ENCODE results near the gene PTPN23.

Gene PTPN23

DNA sequence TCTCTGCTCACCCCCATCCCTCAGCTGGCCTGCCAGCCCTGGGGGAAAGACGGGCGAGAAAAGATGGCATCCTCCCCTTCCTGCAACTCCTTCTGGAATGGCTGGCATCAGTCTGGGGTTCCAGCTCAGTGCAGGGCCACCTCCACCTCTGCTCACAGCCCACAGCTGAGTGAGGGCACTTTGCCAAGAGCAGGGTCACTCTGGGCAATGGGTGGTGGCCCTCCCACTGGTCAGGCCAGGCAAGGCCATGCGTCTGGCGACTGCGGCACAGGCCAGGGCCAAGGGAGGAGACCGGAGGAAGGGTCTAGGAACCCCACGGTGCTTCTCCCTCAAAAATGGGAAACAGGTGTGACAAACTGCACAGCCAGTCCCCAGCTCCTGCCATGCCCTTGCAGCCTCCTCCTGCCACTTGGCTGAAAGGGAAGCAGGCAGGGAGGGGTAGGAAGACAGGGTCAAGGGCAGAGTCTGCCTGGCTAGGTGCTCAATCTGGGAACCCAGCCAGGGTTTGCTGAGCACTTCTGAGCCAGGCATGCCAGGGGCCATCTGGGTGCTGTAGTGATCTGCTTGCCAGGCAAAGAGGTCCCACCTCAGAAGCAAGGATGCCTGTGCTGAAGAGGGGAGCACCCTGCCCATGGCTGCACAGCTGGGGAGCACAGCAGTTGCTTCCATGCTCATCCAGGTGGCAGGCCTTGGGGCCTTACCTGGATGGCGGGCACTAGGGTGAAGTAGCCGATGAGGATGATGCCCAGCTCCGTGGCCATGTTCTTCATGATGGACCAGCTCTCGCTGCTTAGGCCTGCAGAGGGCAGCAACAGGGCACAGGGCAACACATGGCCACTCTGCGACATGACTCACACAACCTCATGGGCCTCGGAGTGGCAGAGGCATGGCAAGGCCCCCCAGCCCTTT lies 41.2 kb downstream of the PTPN23 start:
- DNase-seq: peak in 1 of 6 experiments; percentile 14

DNA sequence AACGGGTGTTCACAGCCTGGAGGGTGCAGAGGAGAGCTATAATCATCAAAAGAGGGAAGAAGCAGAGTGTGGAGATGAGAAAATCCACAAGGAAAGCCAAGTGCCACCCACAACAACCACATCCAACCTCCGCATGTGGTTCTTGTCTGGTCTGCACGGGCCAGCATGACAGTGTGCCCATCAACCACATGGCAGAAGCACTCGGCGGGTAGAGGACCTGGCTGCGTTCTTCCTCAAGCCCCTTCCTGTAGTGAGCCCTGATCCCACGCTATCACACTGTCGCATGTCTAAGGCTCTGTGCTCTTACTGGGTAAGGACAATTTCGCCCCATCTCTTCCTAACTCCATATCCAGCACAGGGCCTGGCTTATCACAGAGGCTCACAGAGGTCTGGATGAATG lies 41.9 kb downstream of the PTPN23 start:
- no peak for DNase-seq

DNA sequence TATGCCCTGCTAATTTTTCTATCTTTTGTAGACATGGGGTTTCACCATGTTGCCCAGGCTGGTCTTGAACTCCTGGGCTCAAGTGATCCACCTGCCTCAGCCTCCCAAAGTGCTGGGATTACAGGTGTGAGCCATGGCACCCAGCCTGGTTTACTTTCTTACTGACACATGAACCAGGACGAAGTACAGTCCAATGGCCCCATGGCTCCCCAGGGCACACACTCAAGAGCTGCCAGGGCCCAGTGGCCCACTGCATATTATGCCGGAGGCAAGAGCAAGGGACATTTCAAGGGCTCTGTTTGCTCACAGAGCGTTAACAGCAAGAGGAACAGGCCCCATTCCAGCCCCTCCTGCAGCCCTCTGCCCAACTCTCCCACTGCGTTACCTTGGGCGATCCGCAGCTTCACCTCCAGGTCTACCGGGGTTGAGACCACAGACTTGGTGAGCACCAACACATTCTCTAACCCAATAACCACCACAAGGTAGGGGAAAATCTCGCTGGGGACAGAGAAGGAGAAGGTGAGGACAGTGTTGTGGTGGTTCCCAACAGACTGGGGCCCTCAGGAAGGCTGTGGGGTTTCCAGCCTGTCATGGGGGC lies 42.8 kb downstream of the PTPN23 start:
- no peak for DNase-seq

DNA sequence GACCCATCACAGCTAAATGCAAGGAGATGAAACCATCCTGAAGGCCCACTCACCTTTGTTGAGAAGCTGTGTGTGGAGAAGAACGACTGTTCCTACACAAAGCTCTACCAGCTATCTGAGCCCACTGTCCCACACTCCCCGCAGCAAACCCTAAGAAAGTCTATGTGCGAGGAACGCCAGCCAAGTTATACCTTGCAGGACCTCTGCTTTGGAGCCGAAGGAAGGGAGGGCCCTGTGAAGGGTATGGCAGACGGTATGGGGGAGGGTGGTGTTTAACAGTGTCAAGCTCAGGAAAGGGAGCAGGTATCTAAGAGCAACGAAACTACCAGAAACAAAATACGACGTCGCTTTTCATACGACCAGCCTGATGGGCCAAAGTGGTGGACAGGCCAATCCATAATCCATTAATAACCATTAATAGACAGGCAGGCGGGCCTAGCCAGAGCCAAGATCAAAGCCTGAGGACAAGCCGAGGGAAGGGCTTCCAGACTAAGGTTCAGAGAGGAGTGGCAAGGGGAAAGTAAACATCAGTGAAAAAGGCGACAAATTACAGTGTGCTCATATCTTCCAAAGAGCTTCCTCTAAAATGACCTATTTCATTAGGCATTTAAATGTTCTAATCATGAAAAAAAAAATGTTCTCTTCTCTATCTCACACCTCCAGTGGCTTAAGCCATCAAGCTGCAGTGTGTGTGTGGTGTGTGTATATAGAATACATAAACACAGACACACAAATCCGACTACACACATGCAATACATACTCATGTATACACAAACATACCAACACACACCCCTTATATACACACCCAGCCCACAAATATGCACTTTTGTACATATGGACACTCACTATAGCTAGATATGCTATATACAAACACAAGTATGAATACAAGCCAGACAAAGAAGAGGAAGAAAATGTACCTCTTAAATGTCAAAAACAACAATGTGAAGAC lies 43.9 kb downstream of the PTPN23 start:
- no peak for DNase-seq

DNA sequence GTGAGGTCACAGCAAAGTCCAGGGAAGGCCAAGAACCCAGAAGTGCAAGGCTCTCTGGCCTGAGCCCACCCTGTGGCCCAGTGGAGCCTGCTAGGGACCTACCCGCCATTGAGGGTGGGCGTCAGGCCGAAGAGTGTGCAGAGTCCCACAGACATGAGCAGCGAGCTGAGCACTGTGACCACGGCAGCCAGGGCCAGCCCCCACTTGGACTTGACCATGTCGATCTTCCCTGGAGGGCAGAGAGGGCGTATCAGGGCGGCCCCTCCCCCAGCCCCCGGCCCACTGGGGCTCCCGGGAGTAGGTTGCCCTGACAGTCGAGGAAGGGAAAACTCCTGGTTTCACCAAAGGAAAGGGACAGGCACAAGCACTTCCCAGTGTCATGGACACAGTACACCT lies 44.6 kb downstream of the PTPN23 start:
- DNase-seq: no peak

DNA sequence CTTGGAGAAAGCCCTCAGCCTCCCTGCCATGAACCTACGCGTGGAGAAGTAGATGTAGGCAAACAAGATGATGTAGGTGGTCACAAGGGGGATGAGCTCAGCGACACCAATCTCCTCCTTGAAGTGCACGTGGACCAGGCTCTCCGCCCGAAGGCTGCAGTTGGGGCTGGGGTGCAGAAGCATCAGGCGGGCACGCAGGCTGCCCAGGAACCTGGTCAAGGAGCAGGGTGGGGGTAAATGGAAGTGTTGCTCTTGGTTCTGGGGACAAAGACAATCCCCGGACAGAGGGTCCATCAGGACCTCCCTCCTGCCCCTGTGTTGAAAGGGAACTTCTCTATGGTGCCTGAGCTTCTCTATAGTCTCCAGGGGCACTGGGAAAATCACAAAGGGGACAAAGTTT lies 45.1 kb downstream of the PTPN23 start:
- DNase-seq: no peak

DNA sequence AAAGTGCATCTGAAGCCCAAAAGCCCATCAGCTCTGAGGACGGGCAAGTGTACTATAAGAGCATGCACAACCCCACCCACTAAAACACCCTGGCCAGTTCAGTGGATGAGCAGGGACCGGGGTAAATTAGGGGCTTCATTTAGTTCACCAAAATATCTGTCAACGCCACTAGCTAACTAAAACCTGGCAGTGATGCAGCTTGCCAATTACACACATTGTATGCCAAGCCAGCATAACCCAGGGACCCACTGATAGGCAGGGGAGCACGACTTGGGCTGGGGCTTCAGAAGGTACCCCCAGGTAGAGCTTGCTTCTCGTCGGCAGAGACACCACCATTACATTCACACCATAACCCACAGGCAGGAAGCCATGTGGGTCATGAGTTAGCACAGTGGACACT lies 47.0 kb downstream of the PTPN23 start:
- no peak for DNase-seq

DNA sequence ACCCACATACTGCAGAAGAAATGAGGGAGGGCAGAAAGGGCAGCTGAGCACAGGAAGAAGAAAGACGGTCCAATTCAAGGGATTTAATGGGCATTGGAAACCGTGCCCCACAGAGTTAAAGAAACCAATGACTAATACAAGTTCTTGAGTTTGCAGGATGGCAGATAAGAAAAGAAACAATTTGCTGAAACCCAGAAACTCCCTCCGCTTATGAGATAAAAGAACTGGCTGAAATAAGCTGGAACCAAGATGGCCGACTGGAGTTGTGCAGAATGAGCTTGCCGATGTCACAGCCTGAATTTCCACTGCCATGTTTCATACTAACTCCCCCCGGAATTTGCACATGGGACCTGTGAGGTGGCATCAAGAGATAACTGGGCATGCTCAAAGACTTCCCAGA lies 47.8 kb downstream of the PTPN23 start:
- DNase-seq: no peak

DNA sequence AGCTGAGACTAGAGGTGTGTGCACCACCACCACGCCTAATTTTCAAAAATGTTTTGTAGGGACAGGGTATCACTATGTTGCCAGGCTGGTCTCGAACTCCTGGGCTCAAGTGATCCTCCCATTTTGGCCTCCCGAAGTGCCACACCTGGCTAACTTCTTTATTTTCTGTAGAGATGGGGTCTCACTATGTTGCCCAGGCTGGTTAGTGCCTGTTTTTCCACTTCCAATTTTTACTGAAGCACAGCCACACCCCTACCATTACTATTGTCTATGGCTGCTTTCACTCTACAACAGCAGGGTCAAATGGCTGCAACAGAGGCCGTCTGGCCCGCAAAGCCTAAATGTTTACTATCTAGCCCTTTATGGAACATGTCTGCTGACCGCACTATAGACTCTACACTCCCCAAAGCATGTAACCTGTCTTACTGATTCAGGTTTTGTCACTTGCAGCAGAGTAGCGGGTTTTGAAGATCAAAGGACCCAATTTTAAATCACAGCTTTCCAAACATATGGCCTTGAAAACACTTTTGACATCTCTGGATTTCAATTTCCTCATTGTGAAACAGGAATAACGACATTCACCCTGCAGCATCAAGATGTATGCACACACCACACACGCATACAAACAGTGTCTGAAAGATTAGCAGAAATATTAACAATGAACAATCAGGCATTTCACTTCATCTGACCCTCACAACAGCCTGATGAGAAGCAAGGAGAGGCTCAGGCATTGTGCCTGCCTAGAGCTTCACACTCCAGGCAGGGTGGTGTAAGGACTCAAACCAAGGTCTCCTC lies 48.9 kb downstream of the PTPN23 start:
- no peak for DNase-seq

DNA sequence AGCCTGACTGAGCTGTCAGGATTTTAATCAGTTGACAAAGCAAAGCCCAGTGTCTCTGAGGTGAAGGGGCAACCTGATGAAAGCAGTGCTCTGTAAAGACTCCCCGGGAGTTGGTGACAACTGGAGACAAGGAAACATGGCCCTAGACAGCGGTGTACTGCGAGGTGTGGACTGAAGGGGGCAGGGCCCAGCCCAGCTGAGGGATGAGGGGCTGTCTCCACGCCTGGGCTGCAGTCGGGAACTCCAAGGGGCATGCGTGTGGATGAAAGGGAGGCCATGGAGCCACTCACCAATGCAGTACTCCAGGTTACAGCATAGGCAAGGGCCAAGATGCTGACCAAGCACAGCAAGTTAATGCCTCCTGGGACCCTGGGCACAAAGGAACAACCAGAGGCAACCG lies 49.8 kb downstream of the PTPN23 start:
- no peak for DNase-seq

DNA sequence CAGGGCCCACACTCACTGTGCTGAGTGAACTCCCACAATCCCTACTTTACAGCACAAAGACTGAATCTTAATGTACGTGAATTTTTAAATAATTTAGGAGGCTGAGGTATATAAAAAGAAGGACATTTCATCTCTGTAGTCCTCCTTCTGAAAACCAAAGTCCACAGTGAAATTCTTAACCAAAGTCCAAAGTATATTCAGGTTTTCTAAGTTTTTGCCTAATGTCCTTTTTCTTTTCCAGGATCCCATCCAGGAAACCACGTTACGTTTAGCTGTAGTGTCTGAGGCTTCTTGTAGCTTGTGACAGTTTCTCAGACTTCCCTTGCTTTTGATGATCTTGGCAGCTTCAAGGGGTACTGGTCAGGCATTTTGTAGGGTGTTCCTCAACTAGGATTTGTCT lies 50.4 kb downstream of the PTPN23 start:
- DNase-seq: no peak

DNA sequence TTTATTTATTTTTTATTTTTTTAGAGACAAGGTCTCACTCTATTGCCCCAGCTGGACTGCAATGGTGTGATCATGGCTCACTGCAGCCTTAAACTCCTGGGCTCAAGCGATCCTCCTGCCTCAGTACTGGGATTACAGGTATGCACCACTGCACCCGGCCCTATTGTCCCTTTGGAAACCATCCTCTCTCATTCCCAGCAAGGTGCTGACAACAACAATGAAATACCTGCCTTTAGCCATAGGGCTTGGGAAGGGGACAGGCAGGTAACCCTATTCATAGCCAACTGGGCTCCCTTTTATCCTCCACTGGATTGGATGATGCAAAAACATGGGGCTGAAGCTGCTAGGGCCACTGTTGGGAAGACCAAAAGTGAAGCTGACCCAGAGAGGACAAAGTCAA lies 51.9 kb downstream of the PTPN23 start:
- DNase-seq: no peak

DNA sequence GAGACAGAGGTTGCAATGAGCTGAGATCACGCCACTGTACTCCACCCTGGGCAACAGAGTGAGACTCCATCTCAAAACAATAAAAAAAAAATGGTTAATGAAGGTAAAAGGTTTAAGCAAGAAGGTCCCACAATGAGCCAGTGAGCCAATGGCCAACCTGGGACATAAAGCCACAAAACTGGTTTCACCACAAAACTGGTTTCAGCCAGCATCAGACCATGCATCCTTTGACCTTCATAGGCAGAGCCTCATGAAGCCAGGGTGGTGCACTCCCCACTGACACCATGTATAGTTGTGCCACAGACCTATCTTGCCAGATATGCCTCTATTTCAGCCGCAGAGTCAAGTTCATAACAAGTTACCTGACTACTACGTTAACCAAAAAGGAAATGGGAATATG lies 53.0 kb downstream of the PTPN23 start:
- no peak for DNase-seq

DNA sequence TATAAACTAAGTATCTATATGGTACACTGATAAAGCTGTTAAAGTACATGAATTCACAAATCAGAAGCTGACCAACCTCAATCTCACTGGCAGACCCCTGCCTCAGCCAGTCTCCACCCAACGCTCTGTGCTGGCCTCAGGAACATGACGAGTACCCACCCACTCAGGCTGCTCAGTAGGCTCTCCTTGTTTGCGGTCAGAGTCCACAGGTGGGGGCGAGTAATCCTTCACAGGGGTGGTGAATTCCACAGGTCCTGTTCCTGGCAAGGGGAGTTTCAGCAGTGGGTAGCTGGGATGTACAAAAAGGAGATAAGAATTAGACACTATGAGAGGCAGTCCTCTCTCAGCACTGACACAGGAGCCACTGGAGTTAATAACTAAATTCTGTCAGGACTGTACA lies 54.0 kb downstream of the PTPN23 start:
- DNase-seq: no peak

DNA sequence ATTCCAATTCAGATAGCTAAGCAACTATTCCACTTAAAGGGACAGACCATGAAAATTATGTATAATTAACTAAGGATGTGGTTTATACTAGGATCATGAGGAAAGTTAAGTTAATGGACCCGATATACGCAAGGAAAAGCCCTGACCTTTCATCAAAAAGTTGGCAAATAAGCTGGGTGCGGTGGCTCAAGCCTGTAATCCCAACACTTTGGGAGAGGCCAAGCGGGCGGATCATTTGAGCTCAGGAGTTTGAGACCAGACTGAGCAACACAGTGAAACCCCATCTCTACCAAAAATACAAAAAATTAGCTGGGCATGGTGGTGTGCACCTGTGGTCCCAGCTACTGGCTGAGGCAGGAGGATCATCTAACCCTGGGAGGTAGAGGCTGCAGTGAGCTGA lies 55.4 kb downstream of the PTPN23 start:
- no peak for DNase-seq

DNA sequence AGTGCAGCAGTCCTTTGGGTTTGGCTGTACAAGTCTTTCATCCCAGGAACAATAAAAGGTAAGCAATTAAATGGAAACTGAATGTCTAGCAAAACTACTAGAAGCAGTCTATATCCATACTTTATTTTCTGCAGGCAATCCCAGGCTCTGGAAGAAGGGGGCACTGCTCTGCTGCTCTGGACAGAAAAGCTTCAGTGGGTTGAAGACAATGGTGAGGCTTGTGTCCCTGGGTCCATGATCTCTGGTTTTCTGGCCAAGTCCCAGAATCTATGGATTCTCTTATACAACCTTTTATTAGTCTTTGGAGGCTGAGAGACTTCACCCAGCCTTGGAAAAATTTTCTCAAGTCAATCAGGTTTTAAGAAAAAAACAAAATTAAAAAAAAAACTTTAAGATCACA lies 59.3 kb downstream of the PTPN23 start:
- no peak for DNase-seq

DNA sequence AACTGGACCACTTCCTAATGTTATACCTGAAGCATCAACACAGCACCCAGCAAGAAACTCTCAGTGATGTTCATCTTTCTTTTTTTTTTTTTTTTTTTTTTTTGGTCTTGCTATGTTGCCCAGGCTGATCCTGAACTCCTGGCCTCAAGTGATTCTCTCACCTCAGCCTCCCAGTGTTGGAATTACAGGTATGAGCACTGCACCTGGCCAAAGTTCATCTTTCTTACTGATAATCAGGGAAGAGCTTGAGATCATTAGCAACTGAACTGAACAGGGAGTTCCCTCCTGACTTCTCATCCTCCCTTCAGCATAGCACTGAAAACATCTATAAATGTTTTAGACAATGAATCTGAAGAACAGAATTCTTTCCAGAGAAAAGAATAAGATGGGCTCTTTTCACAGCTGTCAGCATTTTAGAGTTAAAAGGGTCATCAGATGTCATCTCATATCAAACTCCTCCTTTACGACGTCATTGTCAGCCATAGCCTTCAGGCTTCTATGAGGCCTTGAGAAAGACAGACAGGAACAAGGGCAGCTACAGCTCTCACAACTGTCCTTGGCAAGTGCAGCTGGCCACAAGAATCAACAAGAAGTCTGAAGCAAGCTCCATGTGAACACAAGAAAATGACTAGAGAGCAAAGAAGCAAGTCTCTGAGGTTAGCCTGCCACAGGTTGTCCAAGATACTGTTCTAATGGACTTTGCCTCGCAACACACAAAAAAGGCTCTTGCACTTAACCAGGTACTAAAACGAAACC lies 61.2 kb downstream of the PTPN23 start:
- DNase-seq: no peak

DNA sequence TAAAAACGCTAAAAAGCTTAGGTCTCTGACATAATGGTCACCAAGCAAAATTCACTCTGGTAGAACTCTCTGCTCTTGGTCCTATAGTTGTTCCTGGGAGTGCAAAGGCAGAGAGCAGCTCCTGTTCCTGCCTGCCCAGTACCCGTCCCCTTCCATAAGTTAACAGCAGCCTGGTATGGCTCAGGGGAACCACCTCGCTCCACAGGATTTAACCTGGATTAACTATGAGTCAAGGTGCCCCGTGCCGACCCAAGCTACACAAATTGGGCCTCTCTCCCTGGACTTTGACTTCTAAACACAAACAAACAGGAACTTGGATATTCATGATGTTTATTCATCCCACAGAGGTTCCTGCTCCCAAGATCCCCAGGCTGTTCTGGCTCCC lies 62.8 kb downstream of the PTPN23 start:
- DNase-seq: no peak

DNA sequence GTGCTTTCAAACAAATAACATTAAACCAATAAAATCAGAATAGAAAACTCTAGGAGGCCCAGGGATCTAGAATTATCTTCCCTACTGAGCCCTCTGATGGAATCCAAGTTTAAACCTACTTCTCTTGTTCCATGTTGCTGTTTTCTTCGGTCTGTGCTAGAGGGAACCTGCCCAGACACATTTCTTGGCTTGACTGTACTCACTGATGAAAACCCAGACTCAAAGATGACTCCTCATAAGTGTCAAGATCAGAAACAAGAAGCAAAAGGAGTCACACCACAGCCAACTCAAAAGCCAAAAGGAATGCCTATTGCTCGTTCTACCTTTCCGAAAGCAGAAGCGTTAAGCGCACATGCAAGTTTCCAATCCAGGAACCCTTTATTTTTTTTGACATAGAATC lies 63.3 kb downstream of the PTPN23 start:
- no peak for DNase-seq

DNA sequence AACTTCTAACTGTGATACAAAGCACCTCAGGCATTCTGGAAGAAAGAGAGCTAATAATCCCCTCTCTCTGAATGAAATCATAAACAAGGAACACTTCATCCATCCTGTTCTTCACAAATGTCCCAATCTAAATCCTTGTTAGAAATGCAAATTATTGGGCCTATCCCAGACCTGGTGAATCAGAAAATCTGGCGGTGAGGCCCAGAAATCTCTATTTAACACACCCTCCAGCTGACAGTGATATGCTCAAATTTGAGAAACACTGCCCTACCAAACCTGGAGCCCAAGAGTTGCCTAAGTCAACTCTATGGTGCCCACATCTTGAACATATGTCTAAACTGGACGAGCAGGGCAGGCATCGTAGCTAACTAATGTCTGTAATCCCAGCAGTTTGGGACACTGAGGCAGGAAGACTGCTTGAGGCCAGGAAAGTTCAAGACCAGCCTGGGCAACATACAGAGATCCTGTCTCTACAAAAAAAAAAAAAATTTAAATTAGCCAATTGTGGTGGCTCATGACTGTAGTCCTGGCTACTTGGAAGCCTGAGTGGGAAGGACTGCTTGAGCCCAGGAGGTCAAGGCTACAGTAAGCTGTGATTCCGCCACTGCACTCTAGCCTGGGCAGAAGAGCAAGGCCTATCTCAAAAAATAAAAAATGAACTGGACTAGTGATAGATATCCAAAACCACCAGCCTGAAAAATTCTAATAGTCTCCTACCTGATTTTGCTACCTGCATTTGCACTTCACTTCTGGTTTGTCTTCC lies 71.8 kb downstream of the PTPN23 start:
- no peak for DNase-seq

DNA sequence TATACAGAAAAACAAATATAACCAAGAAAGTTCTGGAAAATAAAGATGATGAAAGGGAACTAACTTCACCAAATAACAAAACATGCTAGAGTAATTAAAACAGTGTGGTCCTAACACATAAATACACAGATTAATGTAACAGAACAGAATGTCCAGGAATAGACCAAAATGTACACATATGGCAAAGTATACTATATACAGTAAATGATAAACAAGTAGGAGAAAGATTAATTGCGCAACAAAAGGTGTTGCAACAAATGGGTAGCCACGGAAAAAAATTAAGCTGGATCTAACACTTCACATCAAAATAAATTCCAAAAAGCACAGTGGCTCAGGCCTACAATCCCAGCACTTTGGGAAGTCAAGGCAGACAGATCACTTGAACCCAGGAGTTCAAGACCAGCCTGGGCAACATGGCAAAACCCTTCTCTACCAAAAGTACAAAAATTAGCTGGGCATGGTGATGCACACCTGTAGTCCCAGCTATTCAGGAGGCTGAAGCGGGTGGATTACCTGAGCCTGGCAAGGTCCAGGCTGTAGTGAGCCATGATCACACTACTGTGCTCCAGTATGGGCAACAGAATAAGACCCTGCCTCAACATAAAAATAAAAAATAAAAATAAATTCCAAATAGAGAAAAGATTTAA lies 75.1 kb downstream of the PTPN23 start:
- no peak for DNase-seq

Measured in stimulated activated naive CD4-positive, alpha-beta T cell (primary cell).